Right renal pelvis (tissue), 4 donors: ENCODE measurements around the gene SIM2. TPM values are rescaled to one million over a fixed set of nuclear protein-coding genes. Genes with fewer than 3 reads are reported as not detected.

Experiments used
- DNase-seq, 4 donors: peaks; one replicate each; pipeline ENCODE4 v3.0.0-alpha.2; 2013; ENCODE audit warnings: low read depth in 4 of 4, low spot score in 3 of 4, missing footprints in 1 of 4
- polyA plus RNA-seq, 4 donors: library from polyadenylated mRNA; unstranded; fragments of 120-200 nt; gene quantifications; one replicate each; pipeline ENCODE4 v1.2.1, GENCODE V29; 2013; ENCODE audit not compliant: insufficient read length in 4 of 4

Gene SIM2
- polyA plus RNA-seq, 4 donors = 20.2 to 31.9 (median 25.9) TPM

- DNase-seq = no peak
These were observed 805 bp downstream of the SIM2 start for GRCh38 chr21:36699546-36700294.

GRCh38 chr21:36700295-36700970, 1.5 kb downstream of the SIM2 start:
- DNase-seq = no peak

GRCh38 chr21:36700971-36701755, 2.2 kb downstream of the SIM2 start:
- no peak for DNase-seq

GRCh38 chr21:36701756-36702621, 3.1 kb downstream of the SIM2 start:
- DNase-seq = no peak

- DNase-seq = no peak
These were observed 3.7 kb downstream of the SIM2 start for GRCh38 chr21:36702622-36702968.

GRCh38 chr21:36703123-36703522, 4.2 kb downstream of the SIM2 start:
- no peak for DNase-seq

GRCh38 chr21:36703626-36704280, 4.8 kb downstream of the SIM2 start:
- no peak for DNase-seq

GRCh38 chr21:36704281-36704957, 5.5 kb downstream of the SIM2 start:
- DNase-seq = no peak

GRCh38 chr21:36704958-36705678, 6.2 kb downstream of the SIM2 start:
- no peak for DNase-seq

- no peak for DNase-seq
These were observed 7.0 kb downstream of the SIM2 start for GRCh38 chr21:36705679-36706481.

- no peak for DNase-seq
These were observed 7.6 kb downstream of the SIM2 start for GRCh38 chr21:36706482-36706852.

GRCh38 chr21:36706951-36707762, 8.2 kb downstream of the SIM2 start:
- DNase-seq = no peak

GRCh38 chr21:36707763-36708285, 8.9 kb downstream of the SIM2 start:
- DNase-seq = no peak

GRCh38 chr21:36708286-36709029, 9.5 kb downstream of the SIM2 start:
- no peak for DNase-seq

GRCh38 chr21:36709030-36709867, 10.3 kb downstream of the SIM2 start:
- no peak for DNase-seq
